AG04449 (cell line): Measurements from ENCODE around the gene ADIPOQ.

Experiments
- CTCF ChIA-PET: fragments of 350-600 bp; formaldehyde crosslinking; extraction: SDS; loops from one replicate; lab custom pipeline; 2021; ENCODE audit warnings: antibody characterized with exemption; lab: Yijun Ruan, JAX
- POLR2A ChIA-PET: fragments of 400-600, 350-600 bp; formaldehyde crosslinking; extraction: SDS; loops from one replicate; lab custom pipeline; 2020; ENCODE audit warnings: antibody characterized with exemption, inconsistent platforms; lab: Yijun Ruan, JAX
- DNase-seq: peaks from one replicate; pipeline ENCODE4 v3.0.0-alpha.2; 2010; ENCODE audit warnings: low read depth, low spot score
- H3K4me3 ChIP-seq: 2 replicates; pipeline ENCODE4 v1.5.1; 2011; ENCODE audit warnings: low read depth, mild to moderate bottlenecking, control low read depth, low read length
- TF ChIP-seq, protein P1 (sequence below): IDR thresholded peaks from one replicate; pipeline ENCODE4 v1.5.1; 2011; ENCODE audit warnings: mild to moderate bottlenecking, moderate library complexity, low read length, control low read depth, inconsistent platforms; ENCODE audit not compliant: insufficient read depth; ENCODE audit errors: missing control alignments

The ADIPOQ gene

DNA sequence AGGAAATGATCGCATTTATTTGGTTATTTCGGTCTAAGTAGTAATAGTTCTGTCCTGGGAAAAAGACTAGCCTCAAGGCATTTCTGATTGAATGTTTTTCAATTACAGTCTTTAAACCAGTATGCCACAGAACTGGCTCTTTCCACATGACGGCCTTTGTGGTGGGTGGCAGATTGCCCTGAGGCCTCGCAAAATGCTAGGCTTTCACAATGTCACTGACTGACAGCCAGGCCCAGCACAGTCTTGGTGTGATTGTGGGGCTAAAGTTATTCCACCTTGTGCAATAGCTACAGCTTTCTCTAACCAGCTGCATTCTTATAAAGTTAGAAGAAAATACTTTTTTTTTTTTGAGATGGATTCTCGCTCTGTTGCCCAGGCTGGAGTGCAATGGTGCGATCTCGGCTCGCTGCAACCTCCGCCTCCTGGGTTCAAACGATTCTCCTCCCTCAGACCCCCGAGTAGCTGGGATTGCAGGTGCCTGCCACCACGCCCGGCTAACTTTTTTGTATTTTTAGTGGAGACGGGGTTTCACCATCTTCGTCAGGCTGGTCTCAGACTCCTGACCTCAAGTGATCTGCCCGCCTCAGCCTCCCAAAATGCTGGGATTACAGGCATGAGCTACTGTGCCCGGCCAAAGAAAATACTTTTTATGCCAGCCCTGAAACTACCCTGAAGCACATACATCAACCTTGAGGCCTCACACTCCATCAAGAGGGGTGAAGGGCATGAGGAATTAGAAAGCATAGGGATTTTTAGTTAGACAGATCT is 2.5 kb upstream of the ADIPOQ start:
- ChIA-PET POLR2A (no interaction called here), CTCF (interaction anchor here (0.7 to 1.1 kb wide), 3 partner anchors 9 to 325 kb away, joined by 3 read pairs; no protein-coding TSS in a partner anchor)
- DNase-seq, result no peak
- TF ChIP-seq, protein P1, sequence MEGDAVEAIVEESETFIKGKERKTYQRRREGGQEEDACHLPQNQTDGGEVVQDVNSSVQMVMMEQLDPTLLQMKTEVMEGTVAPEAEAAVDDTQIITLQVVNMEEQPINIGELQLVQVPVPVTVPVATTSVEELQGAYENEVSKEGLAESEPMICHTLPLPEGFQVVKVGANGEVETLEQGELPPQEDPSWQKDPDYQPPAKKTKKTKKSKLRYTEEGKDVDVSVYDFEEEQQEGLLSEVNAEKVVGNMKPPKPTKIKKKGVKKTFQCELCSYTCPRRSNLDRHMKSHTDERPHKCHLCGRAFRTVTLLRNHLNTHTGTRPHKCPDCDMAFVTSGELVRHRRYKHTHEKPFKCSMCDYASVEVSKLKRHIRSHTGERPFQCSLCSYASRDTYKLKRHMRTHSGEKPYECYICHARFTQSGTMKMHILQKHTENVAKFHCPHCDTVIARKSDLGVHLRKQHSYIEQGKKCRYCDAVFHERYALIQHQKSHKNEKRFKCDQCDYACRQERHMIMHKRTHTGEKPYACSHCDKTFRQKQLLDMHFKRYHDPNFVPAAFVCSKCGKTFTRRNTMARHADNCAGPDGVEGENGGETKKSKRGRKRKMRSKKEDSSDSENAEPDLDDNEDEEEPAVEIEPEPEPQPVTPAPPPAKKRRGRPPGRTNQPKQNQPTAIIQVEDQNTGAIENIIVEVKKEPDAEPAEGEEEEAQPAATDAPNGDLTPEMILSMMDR, result no peak
- no peak overlapping the region for H3K4me3 ChIP-seq

DNA sequence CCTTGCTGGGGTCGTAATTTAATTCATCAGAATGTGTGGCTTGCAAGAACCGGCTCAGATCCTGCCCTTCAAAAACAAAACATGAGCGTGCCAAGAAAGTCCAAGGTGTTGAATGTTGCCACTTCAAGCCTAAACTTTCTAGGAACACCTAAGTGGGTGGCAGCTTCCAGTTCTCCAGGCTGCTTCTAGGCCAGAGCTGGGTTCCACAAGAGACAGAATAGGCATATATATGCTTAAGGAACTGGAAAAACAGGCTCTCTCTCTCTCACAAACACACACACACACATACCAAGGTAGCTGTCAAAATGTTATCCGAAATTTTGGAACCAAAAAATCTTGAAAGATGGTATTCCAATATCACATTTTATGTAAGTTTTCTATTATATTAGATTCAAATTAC is 890 bp upstream of the ADIPOQ start:
- DNase-seq, result no peak
- ChIA-PET POLR2A (no interaction called here), CTCF (interaction anchor here (0.8 kb wide), 1 partner anchor 323 kb away, joined by 4 read pairs; no protein-coding TSS in a partner anchor)
- TF ChIP-seq, protein P1, result no peak
- H3K4me3 ChIP-seq, result no peak overlapping the region

DNA sequence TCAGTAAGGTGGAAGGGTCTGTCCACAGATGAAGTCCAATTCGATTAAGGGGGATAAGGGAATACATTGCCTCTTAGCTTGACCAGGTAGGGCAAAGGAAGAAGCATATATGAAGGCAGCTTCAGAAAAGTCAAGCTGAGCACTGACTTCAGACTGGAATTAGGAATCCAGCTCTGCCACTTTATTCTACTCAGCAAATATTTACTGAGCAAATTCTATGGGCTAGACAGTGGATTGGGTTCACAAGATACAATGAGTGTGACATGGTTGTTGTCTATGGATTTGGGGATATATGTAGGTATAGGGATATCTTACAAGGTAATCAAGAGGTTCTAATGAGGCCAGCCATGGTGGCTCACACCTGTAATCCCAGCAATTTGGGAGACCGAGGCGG is 526 bp downstream of the ADIPOQ start:
- CTCF ChIA-PET, result interaction anchor here (1.0 kb wide), 1 partner anchor 322 kb away, joined by 5 read pairs; no protein-coding TSS in a partner anchor

DNA sequence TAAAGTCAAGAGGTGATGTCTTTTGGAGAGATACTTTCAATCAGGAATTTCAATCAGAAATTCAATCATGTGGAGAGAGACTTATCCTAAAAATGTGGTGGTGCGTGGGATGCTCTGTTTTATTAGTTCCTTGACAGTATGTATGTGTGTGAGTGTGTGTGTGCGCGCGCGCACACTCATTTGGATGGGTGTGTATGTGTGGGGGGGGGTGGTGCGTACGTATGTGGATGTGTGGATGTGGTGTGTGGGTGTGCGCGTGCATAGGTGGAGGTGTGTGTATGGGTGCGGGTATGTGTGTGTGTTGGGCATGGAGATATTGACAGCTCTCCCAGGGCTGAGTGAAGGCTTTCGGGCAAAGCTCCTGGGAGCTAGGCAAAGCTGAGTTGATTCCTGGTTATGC is 2.4 kb downstream of the ADIPOQ start:
- CTCF ChIA-PET, result no interaction called here
- TF ChIP-seq, protein P1, result no peak
- H3K4me3 ChIP-seq, result no peak overlapping the region
- no peak for DNase-seq
- POLR2A ChIA-PET, result no interaction called here

More for the DNA sequence above, 526 bp downstream of the ADIPOQ start:
- no peak overlapping the region for H3K4me3 ChIP-seq
- TF ChIP-seq, protein P1, result no peak
- POLR2A ChIA-PET, result no interaction called here
- DNase-seq, result no peak

DNA sequence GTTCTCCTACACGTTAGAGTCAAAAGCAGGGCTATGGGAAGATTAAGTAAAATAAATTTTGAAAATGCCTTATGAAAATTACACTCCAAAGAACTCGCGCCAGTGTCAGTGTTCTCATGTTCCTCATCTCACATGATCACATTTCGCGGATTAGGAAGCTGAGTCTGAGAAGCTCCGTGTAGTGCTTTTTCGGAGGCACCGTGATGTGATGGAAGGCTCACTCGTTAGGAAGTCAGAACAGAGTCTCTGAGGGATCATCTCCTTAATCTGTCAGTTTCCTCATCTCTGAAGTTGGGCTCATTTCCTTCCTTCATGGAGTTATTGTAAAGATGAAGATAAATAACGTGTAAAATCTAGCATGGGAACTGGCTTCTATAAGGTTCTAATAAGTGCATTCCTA is 3.2 kb downstream of the ADIPOQ start:
- POLR2A ChIA-PET, result no interaction called here
- no peak overlapping the region for H3K4me3 ChIP-seq
- CTCF ChIA-PET, result interaction anchor here (1.3 kb wide), 1 partner anchor 319 kb away, joined by 4 read pairs; no protein-coding TSS in a partner anchor
- DNase-seq, result no peak
- TF ChIP-seq, protein P1, result no peak

DNA sequence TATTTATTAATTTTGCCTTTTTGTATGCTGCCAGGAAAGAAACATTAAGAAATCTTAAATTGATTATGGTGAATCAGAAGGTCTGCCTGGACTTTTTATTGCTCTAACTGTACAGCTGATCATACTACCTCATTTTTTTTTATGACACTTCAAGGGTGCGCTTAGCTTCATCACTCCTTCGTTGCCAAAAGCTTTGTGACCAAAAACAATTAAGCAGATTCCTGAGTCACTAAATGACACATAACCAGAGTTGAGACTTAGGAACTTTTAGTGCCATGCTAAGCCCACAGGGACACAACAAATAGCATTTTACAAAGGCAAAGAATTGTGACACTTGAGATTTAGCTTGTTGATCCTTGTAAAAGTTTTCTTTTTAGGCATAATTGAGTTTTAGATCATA is 4.9 kb downstream of the ADIPOQ start:
- TF ChIP-seq, protein P1, result no peak
- ChIA-PET POLR2A (no interaction called here), CTCF (interaction anchor here (1.9 to 9.0 kb wide), 3 partner anchors 267 to 319 kb away, joined by 6 to 141 read pairs (median 15); partner anchors contain the start of gene RPL39L)
- H3K4me3 ChIP-seq, result no peak overlapping the region
- no peak for DNase-seq
